Esophagus squamous epithelium (tissue), 4 donors: Measurements from ENCODE around the gene DIS3L2.

Experiments used
- POLR2A ChIP-seq, 4 donors: fragments of 450-650 bp; IDR thresholded peaks; one replicate each; pipeline ENCODE4 v1.6.1; 2017; ENCODE audit warnings: antibody characterized with exemption in 4 of 4, mild to moderate bottlenecking in 4 of 4, moderate library complexity in 3 of 4
- TF ChIP-seq, protein P1 (sequence below), 6 experiments: fragments of 450-650 bp in 4 of 6; fragments of 200-600 bp in 2 of 6; sonication (generic) in 2 of 6; IDR thresholded peaks; one replicate each; pipeline ENCODE4 v1.5.1; 2016 to 2019; ENCODE audit warnings: antibody characterized with exemption in 6 of 6, mild to moderate bottlenecking in 4 of 6, moderate library complexity in 4 of 6

DNA sequence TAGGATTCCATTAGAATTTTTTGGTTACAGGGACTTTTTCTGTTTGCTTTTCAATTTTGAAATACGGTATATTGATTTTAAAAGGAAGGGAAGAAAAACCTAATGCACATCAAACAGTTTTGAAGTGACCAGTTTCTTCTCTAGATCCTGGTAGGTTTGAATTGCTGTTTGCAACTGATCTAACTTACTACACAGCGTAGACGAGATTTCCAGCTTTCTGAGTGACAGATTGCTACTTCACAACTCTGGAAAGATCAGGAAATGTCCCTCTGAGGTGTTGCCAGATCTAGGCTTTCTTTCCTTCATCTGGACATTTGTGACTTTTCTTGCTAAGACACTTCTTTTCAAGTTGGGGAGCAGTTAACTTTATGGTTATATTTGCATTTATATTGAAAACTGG is 112.2 kb downstream of the DIS3L2 start:
- TF ChIP-seq POLR2A (IDR thresholded peaks at IDR 0.05), result no peak
- TF ChIP-seq, protein P1, sequence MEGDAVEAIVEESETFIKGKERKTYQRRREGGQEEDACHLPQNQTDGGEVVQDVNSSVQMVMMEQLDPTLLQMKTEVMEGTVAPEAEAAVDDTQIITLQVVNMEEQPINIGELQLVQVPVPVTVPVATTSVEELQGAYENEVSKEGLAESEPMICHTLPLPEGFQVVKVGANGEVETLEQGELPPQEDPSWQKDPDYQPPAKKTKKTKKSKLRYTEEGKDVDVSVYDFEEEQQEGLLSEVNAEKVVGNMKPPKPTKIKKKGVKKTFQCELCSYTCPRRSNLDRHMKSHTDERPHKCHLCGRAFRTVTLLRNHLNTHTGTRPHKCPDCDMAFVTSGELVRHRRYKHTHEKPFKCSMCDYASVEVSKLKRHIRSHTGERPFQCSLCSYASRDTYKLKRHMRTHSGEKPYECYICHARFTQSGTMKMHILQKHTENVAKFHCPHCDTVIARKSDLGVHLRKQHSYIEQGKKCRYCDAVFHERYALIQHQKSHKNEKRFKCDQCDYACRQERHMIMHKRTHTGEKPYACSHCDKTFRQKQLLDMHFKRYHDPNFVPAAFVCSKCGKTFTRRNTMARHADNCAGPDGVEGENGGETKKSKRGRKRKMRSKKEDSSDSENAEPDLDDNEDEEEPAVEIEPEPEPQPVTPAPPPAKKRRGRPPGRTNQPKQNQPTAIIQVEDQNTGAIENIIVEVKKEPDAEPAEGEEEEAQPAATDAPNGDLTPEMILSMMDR (IDR thresholded peaks at IDR 0.05), result no peak
